HG02623 (cell line): Measurements from ENCODE around the gene NOL6.
"Not testable (repeated sequence)": the region's sequence is repeated elsewhere in the genome, so short reads cannot be mapped to it uniquely, and the experiment has no call there.

Experiments
- ATAC-seq: cut with Tn5 transposase; IDR thresholded peaks from one replicate; pipeline ENCODE4 v1.9.1; 2021; ENCODE audit warnings: moderate library complexity; ENCODE audit not compliant: unreplicated experiment

NOL6 gene

DNA sequence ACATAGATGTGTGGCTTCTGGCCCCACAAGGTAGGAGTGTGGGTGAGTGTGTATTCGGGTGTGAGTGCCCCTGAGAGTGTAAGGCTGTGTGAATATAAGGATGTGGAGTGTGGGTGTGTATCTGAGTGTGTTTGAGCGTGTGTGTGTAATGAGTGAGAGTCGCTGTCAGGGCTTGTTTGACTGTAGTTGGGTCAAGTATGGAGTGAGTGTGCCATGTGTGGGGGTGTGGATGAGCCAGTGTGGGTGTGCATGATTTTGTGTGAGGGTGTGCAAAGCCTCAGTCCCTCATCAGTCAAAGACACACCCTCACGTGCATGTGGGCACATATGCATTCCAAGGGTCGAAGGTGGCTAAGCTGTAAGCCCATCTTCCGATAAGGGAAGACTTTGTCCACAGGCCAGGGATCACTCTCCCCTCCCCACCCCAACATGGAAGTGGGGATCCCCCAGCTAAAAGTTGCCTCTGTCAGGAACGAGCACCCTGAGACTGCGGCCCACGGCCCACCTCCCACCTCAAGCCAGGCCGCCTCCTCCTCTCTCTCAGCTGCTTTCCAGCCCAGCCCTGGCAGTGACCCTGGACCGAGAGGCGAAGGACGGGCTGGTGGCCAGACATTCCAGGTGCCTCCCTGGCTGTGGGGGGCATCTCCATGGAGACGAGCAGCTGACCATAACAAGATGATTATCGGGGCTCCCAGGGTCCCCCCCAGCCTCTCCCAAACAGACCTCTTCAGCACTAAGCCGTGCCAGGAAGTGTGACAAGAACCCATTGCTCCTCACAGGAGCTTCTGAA, 39.2 kb downstream of the NOL6 start:
- ATAC-seq, result no peak

DNA sequence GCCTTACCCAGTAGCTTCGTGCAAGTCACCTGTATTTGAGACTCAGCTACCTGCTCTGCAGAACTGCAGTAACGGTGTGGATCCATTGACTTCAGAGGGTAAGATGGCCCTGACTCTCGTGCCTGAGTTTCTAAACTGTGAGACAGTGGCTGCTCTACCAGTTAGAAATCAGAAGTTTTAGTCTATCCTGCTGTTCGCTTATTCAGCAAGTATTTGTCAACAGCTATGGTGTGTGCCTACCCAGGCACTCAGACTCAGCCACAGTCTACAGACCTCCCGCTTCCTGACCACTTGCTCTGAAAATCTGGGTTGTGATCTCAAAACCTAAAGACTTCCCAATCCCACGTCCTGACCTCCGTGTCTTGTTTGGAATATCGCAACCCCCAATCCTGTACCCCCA, 39.9 kb downstream of the NOL6 start:
- no peak for ATAC-seq

- no peak for ATAC-seq
Measured at GRCh38 chr9:33431420-33431819, 42.3 kb downstream of the NOL6 start.

DNA sequence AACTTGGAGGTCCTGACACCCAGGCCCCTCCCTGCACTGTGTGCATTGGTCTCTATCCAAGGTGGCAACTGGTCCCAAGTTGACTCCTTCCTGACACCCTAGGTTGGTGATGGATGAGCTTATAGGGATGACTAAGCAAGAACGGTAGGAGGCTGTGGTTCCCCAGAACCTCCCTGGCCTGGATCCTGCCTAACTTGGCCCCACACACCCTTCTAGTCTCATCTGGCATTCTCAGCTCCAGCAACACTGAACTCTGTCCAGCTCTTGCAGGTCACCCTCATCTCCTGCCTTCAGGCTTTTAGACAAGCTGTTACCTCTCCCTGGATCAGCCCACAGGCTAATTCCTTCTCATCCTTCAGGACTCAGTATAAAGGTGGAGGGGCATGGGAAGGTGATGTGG, 42.8 kb downstream of the NOL6 start:
- ATAC-seq, result no peak

- ATAC-seq, result no peak
Measured at GRCh38 chr9:33429256-33429985, 44.3 kb downstream of the NOL6 start.

DNA sequence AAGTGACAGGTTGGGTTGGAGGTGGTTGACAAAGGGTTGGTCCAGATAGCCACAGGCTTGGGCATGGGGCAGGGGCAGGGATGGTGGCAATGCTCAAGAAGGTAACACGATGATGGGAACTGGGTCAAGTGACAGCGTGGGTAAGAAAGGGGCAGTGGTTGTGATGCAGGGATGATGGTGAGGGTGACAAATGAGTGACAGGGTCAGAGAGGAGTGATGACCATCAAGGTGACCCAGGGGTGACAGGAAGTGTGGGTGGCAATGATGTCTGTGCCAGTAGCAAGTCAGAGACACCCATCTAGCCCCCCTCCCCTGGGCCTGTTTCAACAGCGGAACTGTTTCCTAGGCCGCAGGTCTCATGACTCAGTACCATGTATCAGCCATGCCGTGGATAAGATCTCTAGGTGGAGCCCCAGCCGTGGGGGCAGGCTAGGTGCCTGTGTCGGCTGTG, 46.9 kb downstream of the NOL6 start:
- no peak for ATAC-seq

DNA sequence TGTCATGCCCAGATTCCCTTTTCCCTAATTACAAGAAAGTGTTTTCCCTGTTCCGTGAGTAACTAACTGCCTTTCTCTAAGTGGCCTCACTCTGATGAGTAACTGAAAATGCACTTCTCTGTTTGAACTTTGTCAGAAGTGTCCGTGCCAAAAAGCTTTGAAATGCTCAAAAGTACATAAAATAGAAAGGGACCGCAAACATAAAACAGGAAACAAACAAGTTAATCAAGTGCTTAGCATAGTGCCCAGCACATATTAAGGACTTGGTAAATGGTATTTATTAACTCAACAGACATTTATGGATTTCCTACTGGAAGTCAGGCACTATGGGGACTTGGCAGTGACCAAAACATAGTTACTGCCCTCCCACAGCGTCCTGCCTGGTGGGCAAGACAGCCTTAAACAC, 48.6 kb downstream of the NOL6 start:
- ATAC-seq, result no peak

- not testable (repeated sequence) for ATAC-seq
Measured at GRCh38 chr9:33424492-33424891, 49.2 kb downstream of the NOL6 start.

DNA sequence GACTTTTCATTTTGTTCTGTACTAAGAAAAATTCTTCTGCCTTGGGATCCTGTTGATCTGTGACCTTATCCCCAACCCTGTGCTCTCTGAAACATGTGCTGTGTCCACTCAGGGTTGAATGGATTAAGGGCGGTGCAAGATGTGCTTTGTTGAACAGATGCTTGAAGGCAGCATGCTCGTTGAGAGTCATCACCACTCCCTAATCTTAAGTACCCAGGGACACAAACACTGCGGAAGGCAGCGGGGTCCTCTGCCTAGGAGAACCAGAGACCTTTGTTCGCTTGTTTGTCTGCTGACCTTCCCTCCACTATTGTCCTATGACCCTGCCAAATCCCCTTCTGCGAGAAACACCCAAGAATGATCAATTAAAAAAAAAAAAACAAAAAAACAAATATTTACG, 49.7 kb downstream of the NOL6 start:
- ATAC-seq, result not testable (repeated sequence)

DNA sequence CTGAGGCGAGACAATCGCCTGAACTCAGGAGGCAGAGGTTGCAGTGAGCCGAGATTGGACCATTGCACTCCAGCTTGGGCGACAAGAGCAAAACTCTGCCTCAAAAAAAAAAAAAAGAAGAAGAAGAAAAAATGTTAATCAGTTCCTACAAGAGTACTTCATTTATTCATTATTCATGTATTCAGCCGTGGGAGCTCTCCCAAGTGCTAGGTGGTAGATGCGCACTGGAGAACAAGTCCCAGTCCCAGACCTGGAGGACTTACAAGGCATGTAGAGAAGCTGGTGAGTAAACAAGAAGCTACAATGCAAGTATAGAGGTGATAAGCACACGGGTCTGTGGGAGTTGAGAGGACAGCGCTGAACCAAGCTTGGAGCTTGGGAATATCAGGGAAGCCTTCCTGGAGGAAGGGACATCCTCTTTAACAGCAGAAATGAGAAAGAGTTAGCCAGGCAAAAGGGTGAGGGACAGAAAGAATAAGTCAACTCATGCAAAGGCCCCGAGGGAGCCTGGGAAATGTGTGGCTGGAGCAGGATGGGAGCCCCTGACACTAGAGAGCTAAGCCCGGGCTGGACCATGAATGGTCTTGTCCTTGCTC, 53.9 kb downstream of the NOL6 start:
- no peak for ATAC-seq

GRCh38 chr9:33418090-33418489, 55.6 kb downstream of the NOL6 start:
- no peak for ATAC-seq

DNA sequence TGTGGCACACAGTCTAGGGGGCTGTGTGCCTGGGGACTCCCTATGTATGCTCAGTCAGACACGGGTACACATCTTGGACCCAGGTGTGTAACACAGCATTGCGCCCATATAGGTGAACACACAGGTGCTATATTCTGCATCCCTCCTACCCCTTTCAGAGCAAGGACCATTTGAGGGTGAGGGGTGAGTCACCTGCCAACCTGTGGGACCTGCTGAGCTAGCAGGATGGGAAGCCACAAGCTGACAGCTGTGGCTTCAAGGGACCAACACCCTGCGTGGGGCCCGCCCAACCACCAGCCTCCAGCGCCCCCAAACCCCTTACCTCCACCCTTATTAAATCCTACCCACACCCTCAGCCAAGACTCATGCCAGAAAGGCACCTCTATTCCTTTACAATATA, 56.7 kb downstream of the NOL6 start:
- ATAC-seq, result no peak

- ATAC-seq, result no peak
Measured at GRCh38 chr9:33415501-33416038, 58.2 kb downstream of the NOL6 start.

DNA sequence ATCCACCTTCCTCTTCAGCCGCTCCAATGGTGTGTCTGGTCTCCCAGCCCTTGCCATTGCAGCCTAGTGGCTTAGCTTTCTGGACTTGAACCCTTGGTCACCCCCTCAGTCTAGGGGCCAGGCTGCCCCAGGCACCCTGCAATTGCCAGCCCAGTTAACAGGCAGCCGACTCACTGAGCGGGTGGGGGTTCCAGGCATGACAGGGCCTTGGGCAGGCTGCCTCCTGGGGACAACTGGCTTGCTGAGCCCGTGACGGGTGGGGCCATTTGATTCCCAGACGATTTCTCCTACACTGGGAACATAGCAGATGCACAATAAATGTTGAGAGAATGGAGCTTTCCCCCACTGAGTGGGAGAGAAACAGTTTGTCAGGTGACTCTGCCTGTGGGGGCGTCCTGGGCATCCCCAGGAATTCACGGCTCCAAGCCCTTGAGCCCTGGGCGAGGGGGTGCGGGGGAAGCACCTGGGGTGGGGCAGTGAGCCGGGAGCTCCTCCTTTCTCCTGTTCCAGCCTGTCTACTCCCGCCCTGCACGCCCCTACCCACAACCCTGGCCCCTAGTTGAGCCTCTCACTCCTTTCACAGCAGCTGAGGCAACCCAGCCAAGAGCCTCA, 58.7 kb downstream of the NOL6 start:
- no peak for ATAC-seq

- ATAC-seq, result no peak
Measured at GRCh38 chr9:33414268-33414667, 59.5 kb downstream of the NOL6 start.
